Esophagus muscularis mucosa (tissue), 3 donors: ENCODE results near the gene MYH10.

Experiments
- EP300 ChIP-seq: sonication (generic); formaldehyde crosslinking; IDR thresholded peaks from one replicate; pipeline ENCODE4 v1.6.1; 2017; ENCODE audit warnings: antibody characterized with exemption
- TF ChIP-seq, protein P1 (sequence below), 3 experiments: fragments of 200-600 bp in 2 of 3; fragments of 450-650 bp in 1 of 3; sonication (generic) in 2 of 3; IDR thresholded peaks; one replicate each; pipeline ENCODE4 v1.5.1; 2017 to 2019; ENCODE audit warnings: antibody characterized with exemption in 3 of 3, mild to moderate bottlenecking in 2 of 3, moderate library complexity in 1 of 3

- no peak for TF ChIP-seq EP300
- TF ChIP-seq, protein P1, sequence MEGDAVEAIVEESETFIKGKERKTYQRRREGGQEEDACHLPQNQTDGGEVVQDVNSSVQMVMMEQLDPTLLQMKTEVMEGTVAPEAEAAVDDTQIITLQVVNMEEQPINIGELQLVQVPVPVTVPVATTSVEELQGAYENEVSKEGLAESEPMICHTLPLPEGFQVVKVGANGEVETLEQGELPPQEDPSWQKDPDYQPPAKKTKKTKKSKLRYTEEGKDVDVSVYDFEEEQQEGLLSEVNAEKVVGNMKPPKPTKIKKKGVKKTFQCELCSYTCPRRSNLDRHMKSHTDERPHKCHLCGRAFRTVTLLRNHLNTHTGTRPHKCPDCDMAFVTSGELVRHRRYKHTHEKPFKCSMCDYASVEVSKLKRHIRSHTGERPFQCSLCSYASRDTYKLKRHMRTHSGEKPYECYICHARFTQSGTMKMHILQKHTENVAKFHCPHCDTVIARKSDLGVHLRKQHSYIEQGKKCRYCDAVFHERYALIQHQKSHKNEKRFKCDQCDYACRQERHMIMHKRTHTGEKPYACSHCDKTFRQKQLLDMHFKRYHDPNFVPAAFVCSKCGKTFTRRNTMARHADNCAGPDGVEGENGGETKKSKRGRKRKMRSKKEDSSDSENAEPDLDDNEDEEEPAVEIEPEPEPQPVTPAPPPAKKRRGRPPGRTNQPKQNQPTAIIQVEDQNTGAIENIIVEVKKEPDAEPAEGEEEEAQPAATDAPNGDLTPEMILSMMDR (IDR thresholded peaks at IDR 0.05), result no peak
Measured at GRCh38 chr17:8576559-8577294, 53.8 kb downstream of the MYH10 start.
